GM21423 (cell line): Measurements from ENCODE around the gene DTNA.
"Not testable (repeated sequence)": the region's sequence is repeated elsewhere in the genome, so short reads cannot be mapped to it uniquely, and the experiment has no call there.

ENCODE experiments used
- ATAC-seq: cut with Tn5 transposase; IDR thresholded peaks from one replicate; pipeline ENCODE4 v1.9.1; 2021; ENCODE audit warnings: mild to moderate bottlenecking, moderate library complexity; ENCODE audit not compliant: unreplicated experiment

DTNA gene

GRCh38 chr18:34887881-34888580 lies 177.9 kb downstream of the DTNA start:
- no peak for ATAC-seq

- ATAC-seq = no peak
Measured at GRCh38 chr18:34890486-34891085, 180.5 kb downstream of the DTNA start.

GRCh38 chr18:34892379-34892778 lies 182.3 kb downstream of the DTNA start:
- ATAC-seq = no peak

- ATAC-seq = no peak
Measured at GRCh38 chr18:34893239-34893638, 183.1 kb downstream of the DTNA start.

- ATAC-seq = no peak
Measured at GRCh38 chr18:34901299-34901698, 191.2 kb downstream of the DTNA start.

- no peak for ATAC-seq
Measured at GRCh38 chr18:34904994-34905393, 194.9 kb downstream of the DTNA start.

GRCh38 chr18:34906985-34907384 lies 196.9 kb downstream of the DTNA start:
- ATAC-seq = not testable (repeated sequence)

- no peak for ATAC-seq
Measured at GRCh38 chr18:34909637-34910364, 199.7 kb downstream of the DTNA start.

GRCh38 chr18:34911081-34911480 lies 201.0 kb downstream of the DTNA start:
- ATAC-seq = no peak

GRCh38 chr18:34911661-34912384 lies 201.7 kb downstream of the DTNA start:
- ATAC-seq = no peak

- no peak for ATAC-seq
Measured at GRCh38 chr18:34913837-34914661, 204.0 kb downstream of the DTNA start.

GRCh38 chr18:34915046-34915445 lies 204.9 kb downstream of the DTNA start:
- ATAC-seq = no peak

- not testable (repeated sequence) for ATAC-seq
Measured at GRCh38 chr18:34916539-34916938, 206.4 kb downstream of the DTNA start.

GRCh38 chr18:34918856-34919255 lies 208.8 kb downstream of the DTNA start:
- ATAC-seq = no peak

GRCh38 chr18:34921226-34921625 lies 211.1 kb downstream of the DTNA start:
- ATAC-seq = no peak

GRCh38 chr18:34921811-34922385 lies 211.8 kb downstream of the DTNA start:
- no peak for ATAC-seq

GRCh38 chr18:34922594-34922993 lies 212.5 kb downstream of the DTNA start:
- not testable (repeated sequence) for ATAC-seq

GRCh38 chr18:34923911-34924310 lies 213.8 kb downstream of the DTNA start:
- no peak for ATAC-seq

GRCh38 chr18:34926683-34927082 lies 216.6 kb downstream of the DTNA start:
- no peak for ATAC-seq

- no peak for ATAC-seq
Measured at GRCh38 chr18:34928088-34928753, 218.1 kb downstream of the DTNA start.
